Astrocyte of the cerebellum (primary cell): ENCODE data around the gene TSPEAR.

ENCODE experiments used
- DNase-seq: peaks from one replicate; pipeline ENCODE4 v3.0.0-alpha.2; 2011; ENCODE audit warnings: low read depth
- H3K4me3 ChIP-seq: 2 replicates; pipeline ENCODE4 v1.5.1; 2011; ENCODE audit warnings: mild to moderate bottlenecking, low read depth, low read length, moderate library complexity
- CTCF ChIP-seq: IDR thresholded peaks from 2 replicates; pipeline ENCODE4 v1.5.1; 2012; ENCODE audit warnings: low read length, low read depth, moderate library complexity, mild to moderate bottlenecking; ENCODE audit errors: missing control alignments
- in situ Hi-C: cut with HindIII; loops from 2 replicates; pipeline ENCODE4 v1.10.0; 2017; ENCODE audit warnings: low sequenced_read_pairs

The TSPEAR gene

GRCh38 chr21:44527983-44528633 is 183.3 kb downstream of the TSPEAR start:
- in situ Hi-C loops = no loop called here
- DNase-seq = no peak
- TF ChIP-seq CTCF = no peak
- no peak overlapping the region for H3K4me3 ChIP-seq

GRCh38 chr21:44527156-44527982 is 184.0 kb downstream of the TSPEAR start:
- H3K4me3 ChIP-seq = no peak overlapping the region
- in situ Hi-C loops = no loop called here
- no peak for TF ChIP-seq CTCF
- DNase-seq = no peak

DNA sequence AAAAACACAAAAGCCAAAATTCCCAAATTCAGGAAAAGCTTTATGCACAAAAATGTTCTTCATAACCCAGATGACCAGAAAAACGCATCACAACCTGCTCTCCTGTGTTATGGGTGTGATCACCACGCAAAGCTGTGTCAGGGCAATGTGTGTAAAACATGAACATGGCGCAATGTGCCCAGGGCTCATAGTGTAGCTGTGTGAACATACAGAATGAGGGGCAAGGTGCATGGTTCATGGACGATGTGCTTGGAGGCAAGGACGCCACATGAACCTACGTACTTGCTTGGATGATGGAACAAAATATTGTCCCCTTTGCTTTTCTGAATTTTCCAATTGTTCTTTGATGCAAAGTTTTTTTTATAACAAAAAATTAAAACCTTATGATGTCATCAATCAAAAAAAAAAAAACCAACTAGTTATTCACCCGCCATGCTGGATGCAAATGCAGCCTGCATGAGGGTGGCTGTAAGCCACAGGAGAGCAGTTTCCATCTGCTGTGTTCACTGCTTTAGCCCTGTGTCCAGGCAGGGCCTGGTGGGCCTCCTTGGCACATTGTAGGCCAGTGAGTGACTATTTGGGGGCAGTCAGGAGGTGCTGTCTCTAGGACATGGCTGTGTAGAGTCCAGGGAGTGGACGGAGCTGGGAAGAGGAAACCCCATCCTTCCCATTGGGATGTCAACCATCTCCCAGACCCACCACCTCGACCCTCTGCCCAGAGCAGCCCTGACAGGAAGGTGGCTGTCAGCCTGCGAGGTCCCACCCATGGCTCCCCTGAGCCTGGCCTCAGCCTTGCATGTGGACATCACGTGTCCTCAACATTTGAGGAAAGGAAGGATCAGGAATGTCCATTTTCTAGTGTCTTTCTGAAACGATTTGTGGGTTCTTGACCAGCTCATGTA is 185.0 kb downstream of the TSPEAR start:
- no peak for TF ChIP-seq CTCF
- in situ Hi-C loops = no loop called here
- H3K4me3 ChIP-seq = no peak overlapping the region
- no peak for DNase-seq

- in situ Hi-C loops = no loop called here
- DNase-seq = no peak
- no peak overlapping the region for H3K4me3 ChIP-seq
- TF ChIP-seq CTCF = no peak
Measured at GRCh38 chr21:44525391-44526095, 185.8 kb downstream of the TSPEAR start.

- no peak for DNase-seq
- in situ Hi-C loops = no loop called here
- TF ChIP-seq CTCF = no peak
- no peak overlapping the region for H3K4me3 ChIP-seq
Measured at GRCh38 chr21:44524414-44525371, 186.7 kb downstream of the TSPEAR start.
